Liver (tissue), 9 donors: ENCODE results near the gene APOBEC3B. TPM values are rescaled to one million over a fixed set of nuclear protein-coding genes. Genes with fewer than 3 reads are reported as not detected.

Source experiments
- DNase-seq: peaks from one replicate; pipeline ENCODE4 v3.0.0-alpha.2; 2017; ENCODE audit warnings: low spot score
- H3K27ac ChIP-seq, 2 donors: one replicate each; pipeline ENCODE4 v1.7.0; 2013; ENCODE audit warnings: inconsistent platforms in 2 of 2, low read length in 2 of 2, control low read depth in 1 of 2, low read depth in 1 of 2, mild to moderate bottlenecking in 1 of 2
- H3K27me3 ChIP-seq, 4 donors: one replicate each; pipeline versions ENCODE4 v1.6.1 to v1.7.0; 2013; ENCODE audit warnings: low read length in 3 of 4, inconsistent platforms in 1 of 4, mild to moderate bottlenecking in 1 of 4, moderate library complexity in 1 of 4; ENCODE audit not compliant: control insufficient read depth in 4 of 4, insufficient read depth in 4 of 4
- H3K36me3 ChIP-seq, 4 donors: one replicate each; pipeline versions ENCODE4 v1.6.1 to v1.7.0; 2013; ENCODE audit warnings: low read length in 3 of 4, mild to moderate bottlenecking in 3 of 4, low read depth in 1 of 4, moderate library complexity in 1 of 4; ENCODE audit not compliant: control insufficient read depth in 4 of 4, insufficient read depth in 3 of 4
- H3K4me1 ChIP-seq, 4 donors: one replicate each; pipeline versions ENCODE4 v1.6.1 to v1.7.0; 2013; ENCODE audit warnings: low read length in 3 of 4, mild to moderate bottlenecking in 3 of 4, moderate library complexity in 1 of 4; ENCODE audit not compliant: control insufficient read depth in 4 of 4, insufficient read depth in 4 of 4
- H3K4me3 ChIP-seq, 3 donors: one replicate each; pipeline versions ENCODE4 v1.6.1 to v1.7.0; 2013; ENCODE audit warnings: low read length in 3 of 3, control low read depth in 1 of 3, low read depth in 1 of 3, mild to moderate bottlenecking in 1 of 3
- H3K9ac ChIP-seq, 2 donors: one replicate each; pipeline ENCODE4 v1.7.0; 2013; ENCODE audit warnings: low read length in 2 of 2, mild to moderate bottlenecking in 2 of 2, moderate library complexity in 2 of 2, control low read depth in 1 of 2, low read depth in 1 of 2
- H3K9me3 ChIP-seq, 4 donors: one replicate each; pipeline versions ENCODE4 v1.6.1 to v1.7.0; 2013; ENCODE audit warnings: low read length in 3 of 4; ENCODE audit not compliant: control insufficient read depth in 4 of 4
- ATF3 ChIP-seq: IDR thresholded peaks from 2 replicates; pipeline ENCODE4 v1.6.1; 2016; ENCODE audit warnings: antibody characterized with exemption
- FOXA2 ChIP-seq: IDR thresholded peaks from 2 replicates; pipeline ENCODE4 v1.6.1; 2016; ENCODE audit warnings: antibody characterized with exemption
- GABPA ChIP-seq, 2 donors: IDR thresholded peaks in 1 of 2; conservative IDR thresholded peaks in 1 of 2; 2 replicates each; pipeline ENCODE4 v1.6.1; 2016; ENCODE audit warnings: antibody characterized with exemption in 2 of 2, mild to moderate bottlenecking in 1 of 2, moderate library complexity in 1 of 2
- HNF4A ChIP-seq, 2 donors: conservative IDR thresholded peaks; 2 replicates each; pipeline ENCODE4 v1.6.1; 2016; ENCODE audit warnings: antibody characterized with exemption in 2 of 2, mild to moderate bottlenecking in 2 of 2
- HNF4G ChIP-seq: IDR thresholded peaks from 2 replicates; pipeline ENCODE4 v1.6.1; 2016; ENCODE audit warnings: antibody characterized with exemption
- JUND ChIP-seq, 2 donors: IDR thresholded peaks; 2 replicates each; pipeline ENCODE4 v1.6.1; 2016; ENCODE audit warnings: antibody characterized with exemption in 2 of 2
- MAX ChIP-seq: IDR thresholded peaks from 2 replicates; pipeline ENCODE4 v1.6.1; 2016; ENCODE audit warnings: antibody characterized with exemption
- NR2F2 ChIP-seq: IDR thresholded peaks from 2 replicates; pipeline ENCODE4 v1.6.1; 2016; ENCODE audit warnings: antibody characterized with exemption
- RXRA ChIP-seq, 2 donors: IDR thresholded peaks; 2 replicates each; pipeline ENCODE4 v1.6.1; 2017 to 2018; ENCODE audit warnings: antibody characterized with exemption in 2 of 2, mild to moderate bottlenecking in 1 of 2
- SP1 ChIP-seq: IDR thresholded peaks from 2 replicates; pipeline ENCODE4 v1.6.1; 2018; ENCODE audit warnings: antibody characterized with exemption, mild to moderate bottlenecking
- TAF1 ChIP-seq: conservative IDR thresholded peaks from 2 replicates; pipeline ENCODE4 v1.6.1; 2016; ENCODE audit warnings: antibody characterized with exemption, mild to moderate bottlenecking
- YY1 ChIP-seq: IDR thresholded peaks from 2 replicates; pipeline ENCODE4 v1.6.1; 2016; ENCODE audit warnings: antibody characterized with exemption, mild to moderate bottlenecking
- ZBTB33 ChIP-seq: IDR thresholded peaks from 2 replicates; pipeline ENCODE4 v1.6.1; 2016; ENCODE audit warnings: antibody characterized with exemption
- whole genome bisulfite sequencing: extraction: QIAGEN DNeasy Blood & Tissue Kit; methylation state at CpG from one replicate; pipeline ENCODE4 v1.1.7; 2013; 5-methylcytosine and 5-hydroxymethylcytosine counted together
- polyA plus RNA-seq, 2 donors: library from polyadenylated mRNA; stranded (reverse) in 1 of 2; unstranded in 1 of 2; fragments of 200-250 nt in 1 of 2; fragments of >200 nt in 1 of 2; fragmentation: Nextera tagmentation in 1 of 2; extraction: Ambion mirVana in 1 of 2; gene quantifications; one replicate each; pipeline versions ENCODE4 v1.2.1 to v1.2.3, GENCODE V29; 2013 to 2015
- total RNA-seq, 2 donors: library from RNA; depleted of rRNA; stranded (reverse); fragments of >200 nt; gene quantifications; one replicate each; pipeline ENCODE4 v1.2.3, GENCODE V29; 2014
- TF ChIP-seq, protein P1 (sequence below): IDR thresholded peaks from 2 replicates; pipeline ENCODE4 v1.6.1; 2016; ENCODE audit warnings: antibody characterized with exemption, mild to moderate bottlenecking
- TF ChIP-seq, protein P2 (sequence below): fragments of 150-350 bp; IDR thresholded peaks from 2 replicates; pipeline ENCODE4 v1.5.1; 2017; ENCODE audit warnings: improper control_type of control experiment, low read depth, low read length; ENCODE audit not compliant: missing input control
- donor health status: healthy.
- donor health status: healthy.
- donor health status: healthy.
- donor health status: healthy.
- donor health status: healthy.

The APOBEC3B gene
- total and polyA plus RNA-seq, 4 donors, result 0.08 to 6.0 (median 0.88) TPM

DNA sequence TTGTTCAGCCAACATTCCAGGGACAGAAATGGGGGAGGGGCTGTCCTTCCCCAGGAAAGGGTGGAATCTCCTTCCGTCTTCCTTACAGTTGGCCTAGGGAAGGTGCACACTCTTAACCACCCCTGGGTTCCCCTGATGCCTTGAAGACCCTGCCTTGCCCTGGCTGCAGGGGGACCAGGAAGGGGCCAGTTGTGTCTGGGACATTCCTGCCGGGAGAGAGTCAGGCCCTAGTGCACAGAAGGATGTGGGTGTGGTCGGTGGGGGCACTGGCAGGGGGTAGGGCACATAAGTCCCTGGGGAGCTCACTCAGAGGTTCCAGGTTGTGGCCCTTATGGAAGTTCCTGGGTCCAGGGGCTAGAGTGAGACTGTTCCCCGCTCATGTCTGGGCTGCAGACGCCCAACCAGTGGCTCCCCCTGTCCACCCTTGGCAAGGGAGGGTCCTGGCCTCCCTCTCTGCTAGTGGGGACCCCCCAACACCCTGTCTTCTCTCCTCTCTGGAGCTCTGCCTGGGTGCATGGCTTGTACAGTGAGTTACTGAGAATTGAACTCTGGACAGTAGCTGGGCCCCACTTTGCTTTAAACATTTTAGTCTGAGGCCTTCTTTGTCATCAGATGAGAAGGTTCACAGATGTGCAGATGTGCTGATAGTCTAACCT is 26.8 kb upstream of the APOBEC3B start:
- no peaks in the 10 kb centered on the region for H3K4me1 ChIP-seq
- H3K4me3 ChIP-seq, result no peak overlapping the region
- WGBS, result 66% methylated on average over 5 of the region's 5 CpGs
- DNase-seq, result no peak
- H3K9ac ChIP-seq, result no peak overlapping the region
- H3K27ac ChIP-seq, result no peak overlapping the region
- no peaks in the 10 kb centered on the region for H3K27me3 ChIP-seq
- H3K36me3 ChIP-seq, result no peaks in the 10 kb centered on the region
- H3K9me3 ChIP-seq, result no peaks in the 10 kb centered on the region
- TF ChIP-seq ZBTB33, result no peak
- no peak for TF ChIP-seq HNF4G
- TF ChIP-seq, protein P1, sequence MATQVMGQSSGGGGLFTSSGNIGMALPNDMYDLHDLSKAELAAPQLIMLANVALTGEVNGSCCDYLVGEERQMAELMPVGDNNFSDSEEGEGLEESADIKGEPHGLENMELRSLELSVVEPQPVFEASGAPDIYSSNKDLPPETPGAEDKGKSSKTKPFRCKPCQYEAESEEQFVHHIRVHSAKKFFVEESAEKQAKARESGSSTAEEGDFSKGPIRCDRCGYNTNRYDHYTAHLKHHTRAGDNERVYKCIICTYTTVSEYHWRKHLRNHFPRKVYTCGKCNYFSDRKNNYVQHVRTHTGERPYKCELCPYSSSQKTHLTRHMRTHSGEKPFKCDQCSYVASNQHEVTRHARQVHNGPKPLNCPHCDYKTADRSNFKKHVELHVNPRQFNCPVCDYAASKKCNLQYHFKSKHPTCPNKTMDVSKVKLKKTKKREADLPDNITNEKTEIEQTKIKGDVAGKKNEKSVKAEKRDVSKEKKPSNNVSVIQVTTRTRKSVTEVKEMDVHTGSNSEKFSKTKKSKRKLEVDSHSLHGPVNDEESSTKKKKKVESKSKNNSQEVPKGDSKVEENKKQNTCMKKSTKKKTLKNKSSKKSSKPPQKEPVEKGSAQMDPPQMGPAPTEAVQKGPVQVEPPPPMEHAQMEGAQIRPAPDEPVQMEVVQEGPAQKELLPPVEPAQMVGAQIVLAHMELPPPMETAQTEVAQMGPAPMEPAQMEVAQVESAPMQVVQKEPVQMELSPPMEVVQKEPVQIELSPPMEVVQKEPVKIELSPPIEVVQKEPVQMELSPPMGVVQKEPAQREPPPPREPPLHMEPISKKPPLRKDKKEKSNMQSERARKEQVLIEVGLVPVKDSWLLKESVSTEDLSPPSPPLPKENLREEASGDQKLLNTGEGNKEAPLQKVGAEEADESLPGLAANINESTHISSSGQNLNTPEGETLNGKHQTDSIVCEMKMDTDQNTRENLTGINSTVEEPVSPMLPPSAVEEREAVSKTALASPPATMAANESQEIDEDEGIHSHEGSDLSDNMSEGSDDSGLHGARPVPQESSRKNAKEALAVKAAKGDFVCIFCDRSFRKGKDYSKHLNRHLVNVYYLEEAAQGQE, result no peak
- no peak for TF ChIP-seq NR2F2
- no peak for TF ChIP-seq ATF3
- TF ChIP-seq RXRA (IDR thresholded peaks at IDR 0.05), result no peak
- no peak for TF ChIP-seq HNF4A (conservative IDR thresholded peaks at IDR 0.05)
- TF ChIP-seq, protein P2, sequence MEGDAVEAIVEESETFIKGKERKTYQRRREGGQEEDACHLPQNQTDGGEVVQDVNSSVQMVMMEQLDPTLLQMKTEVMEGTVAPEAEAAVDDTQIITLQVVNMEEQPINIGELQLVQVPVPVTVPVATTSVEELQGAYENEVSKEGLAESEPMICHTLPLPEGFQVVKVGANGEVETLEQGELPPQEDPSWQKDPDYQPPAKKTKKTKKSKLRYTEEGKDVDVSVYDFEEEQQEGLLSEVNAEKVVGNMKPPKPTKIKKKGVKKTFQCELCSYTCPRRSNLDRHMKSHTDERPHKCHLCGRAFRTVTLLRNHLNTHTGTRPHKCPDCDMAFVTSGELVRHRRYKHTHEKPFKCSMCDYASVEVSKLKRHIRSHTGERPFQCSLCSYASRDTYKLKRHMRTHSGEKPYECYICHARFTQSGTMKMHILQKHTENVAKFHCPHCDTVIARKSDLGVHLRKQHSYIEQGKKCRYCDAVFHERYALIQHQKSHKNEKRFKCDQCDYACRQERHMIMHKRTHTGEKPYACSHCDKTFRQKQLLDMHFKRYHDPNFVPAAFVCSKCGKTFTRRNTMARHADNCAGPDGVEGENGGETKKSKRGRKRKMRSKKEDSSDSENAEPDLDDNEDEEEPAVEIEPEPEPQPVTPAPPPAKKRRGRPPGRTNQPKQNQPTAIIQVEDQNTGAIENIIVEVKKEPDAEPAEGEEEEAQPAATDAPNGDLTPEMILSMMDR, result no peak

DNA sequence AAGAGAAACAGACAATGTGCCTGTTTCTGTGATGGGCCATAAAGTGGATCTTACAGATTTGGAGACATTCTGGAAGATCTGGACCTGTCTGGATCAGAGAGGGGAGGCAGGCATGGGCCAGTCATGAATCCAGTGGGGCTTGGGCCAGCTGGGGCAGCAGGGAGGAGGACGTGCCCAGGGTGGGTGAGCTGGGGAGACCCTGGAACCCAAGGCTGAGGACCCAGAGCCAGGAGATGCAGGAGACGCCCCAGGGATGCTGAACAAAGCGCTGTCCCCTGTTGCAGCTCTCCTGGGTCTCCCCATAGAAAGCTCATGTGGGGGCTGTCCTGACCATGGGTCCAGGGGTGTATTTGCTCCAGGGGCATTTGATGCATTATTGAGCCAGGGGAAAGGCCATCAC is 26.2 kb upstream of the APOBEC3B start:
- no peak overlapping the region for H3K27ac ChIP-seq
- 95% methylated on average over 3 of the region's 3 CpGs for whole genome bisulfite sequencing
- no peak overlapping the region for H3K4me3 ChIP-seq
- no peak overlapping the region for H3K9ac ChIP-seq
- TF ChIP-seq HNF4G, result no peak
- no peak for TF ChIP-seq HNF4A (conservative IDR thresholded peaks at IDR 0.05)
- no peak for TF ChIP-seq YY1
- TF ChIP-seq, protein P1, result no peak
- TF ChIP-seq TAF1, result no peak
- TF ChIP-seq, protein P2, result no peak
- TF ChIP-seq RXRA (IDR thresholded peaks at IDR 0.05), result no peak
- TF ChIP-seq SP1, result no peak
- no peak for TF ChIP-seq MAX
- TF ChIP-seq GABPA (IDR thresholded peaks at IDR 0.05 in 1 of 2, conservative IDR thresholded peaks at IDR 0.05 in 1 of 2), result no peak
- no peak for TF ChIP-seq JUND (IDR thresholded peaks at IDR 0.05)
- TF ChIP-seq FOXA2, result no peak
- no peaks in the 10 kb centered on the region for H3K27me3 ChIP-seq
- no peaks in the 10 kb centered on the region for H3K4me1 ChIP-seq
- DNase-seq, result no peak
- no peaks in the 10 kb centered on the region for H3K36me3 ChIP-seq
- H3K9me3 ChIP-seq, result no peaks in the 10 kb centered on the region
